NCI-H460 (cell line): Measurements from ENCODE around the gene COX7B2. TPM values are rescaled to one million over a fixed set of nuclear protein-coding genes. Genes with fewer than 3 reads are reported as not detected.

Experiments used
- DNase-seq: peaks from one replicate; pipeline ENCODE4 v3.0.0-alpha.2; 2016; ENCODE audit warnings: low read depth; ENCODE audit errors: extremely low read depth
- total RNA-seq: library from RNA; depleted of rRNA; stranded (reverse); fragments of >200 nt; shearing (Covaris generic); gene quantifications from 2 replicates; pipeline ENCODE4 v1.2.3, GENCODE V29; 2014; rRNA removed

The COX7B2 gene
- total RNA-seq, 1 experiment from 2014 or later, result not detected

DNA sequence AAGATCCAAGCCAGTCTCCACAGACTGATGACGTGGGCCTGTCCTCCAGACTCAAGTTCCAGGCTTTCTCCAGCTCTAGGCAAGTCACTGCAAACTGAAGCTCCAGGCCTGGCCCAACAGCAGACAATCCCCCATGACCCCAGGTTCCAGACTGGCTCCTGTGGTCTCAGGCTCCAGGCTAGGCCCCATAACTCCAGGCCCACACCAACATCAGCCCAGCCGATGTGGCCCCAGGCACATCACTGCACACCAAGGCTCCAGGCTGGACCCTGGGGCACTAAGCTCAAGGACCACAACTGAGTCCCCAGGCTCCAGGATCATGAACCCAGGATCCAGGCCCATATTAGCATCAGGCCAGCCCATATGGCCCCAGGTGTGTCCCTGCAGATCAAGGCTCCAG, 143.6 kb downstream of the COX7B2 start:
- no peak for DNase-seq

DNA sequence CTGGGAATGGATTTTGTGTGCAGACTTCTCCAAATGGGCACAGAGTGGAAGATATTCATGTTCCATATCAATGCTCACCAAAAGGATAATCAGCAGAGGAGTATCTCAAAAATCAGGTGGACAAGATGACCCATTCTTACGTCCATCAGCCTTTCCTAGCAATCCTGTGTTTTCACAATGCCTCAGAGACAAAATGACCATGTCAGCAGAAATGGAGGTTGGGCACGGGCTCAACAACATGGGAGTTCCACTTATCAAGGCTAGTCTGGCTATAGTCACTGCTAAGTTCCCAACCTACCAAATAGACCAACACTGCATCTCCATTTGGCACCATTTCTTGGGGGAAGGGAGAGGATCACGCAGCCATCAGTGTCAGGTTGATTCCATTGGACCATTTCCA, 179.0 kb downstream of the COX7B2 start:
- DNase-seq, result no peak

DNA sequence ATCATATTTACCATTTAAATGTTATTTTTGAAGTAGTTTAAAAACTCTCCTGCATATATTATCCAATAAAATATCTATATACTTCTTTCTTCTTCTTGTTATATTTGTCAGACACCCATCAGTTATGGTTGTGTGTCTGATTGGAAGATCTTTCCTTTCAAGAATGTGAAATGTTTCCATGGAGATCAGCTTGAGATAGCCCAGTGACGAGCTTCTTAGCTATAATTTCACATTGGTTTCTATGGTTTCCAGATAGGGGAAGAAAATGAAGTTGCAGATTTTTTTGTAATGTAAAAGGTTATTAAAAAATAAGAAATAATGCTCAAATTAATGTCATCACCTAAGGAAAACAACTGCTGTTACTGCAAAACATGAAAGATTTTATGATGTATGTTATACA, 189.0 kb downstream of the COX7B2 start:
- no peak for DNase-seq

DNA sequence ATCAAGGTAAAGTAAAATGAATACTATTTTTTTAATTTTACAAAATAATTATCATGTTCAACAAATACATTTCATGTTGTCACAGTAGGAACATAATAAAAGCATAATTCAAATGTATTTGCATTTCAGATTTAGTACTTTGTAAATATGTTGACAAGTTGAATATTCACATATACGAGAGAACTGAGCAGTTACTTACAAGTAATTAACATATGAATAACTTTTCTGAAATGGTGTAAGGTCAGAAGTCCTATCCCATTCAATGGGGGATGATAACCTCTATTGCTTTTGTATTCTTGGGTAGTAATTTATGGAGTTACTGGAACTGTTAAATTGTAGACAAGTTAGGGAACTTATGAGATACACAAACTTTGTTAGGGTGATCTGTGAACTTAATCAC, 191.1 kb downstream of the COX7B2 start:
- DNase-seq, result no peak

DNA sequence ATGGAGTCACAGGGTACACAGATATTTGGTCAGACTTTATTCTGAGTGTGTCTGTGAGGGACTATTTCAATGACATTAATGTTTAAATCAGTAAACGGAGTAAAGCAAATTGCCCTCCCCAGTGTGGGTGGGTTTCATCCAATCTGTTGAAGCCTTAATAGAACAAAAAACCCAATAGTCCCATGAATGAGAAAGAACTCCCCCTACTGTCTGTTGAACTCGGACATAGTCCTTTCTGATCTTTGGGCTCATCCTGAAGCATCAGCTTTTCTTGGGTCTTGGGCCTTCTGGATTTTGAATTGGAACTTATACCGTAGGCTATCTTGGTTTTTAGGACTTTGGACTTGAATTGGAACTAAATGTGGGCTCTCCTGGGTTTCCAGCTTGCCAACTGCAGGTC, 193.6 kb downstream of the COX7B2 start:
- DNase-seq, result no peak

DNA sequence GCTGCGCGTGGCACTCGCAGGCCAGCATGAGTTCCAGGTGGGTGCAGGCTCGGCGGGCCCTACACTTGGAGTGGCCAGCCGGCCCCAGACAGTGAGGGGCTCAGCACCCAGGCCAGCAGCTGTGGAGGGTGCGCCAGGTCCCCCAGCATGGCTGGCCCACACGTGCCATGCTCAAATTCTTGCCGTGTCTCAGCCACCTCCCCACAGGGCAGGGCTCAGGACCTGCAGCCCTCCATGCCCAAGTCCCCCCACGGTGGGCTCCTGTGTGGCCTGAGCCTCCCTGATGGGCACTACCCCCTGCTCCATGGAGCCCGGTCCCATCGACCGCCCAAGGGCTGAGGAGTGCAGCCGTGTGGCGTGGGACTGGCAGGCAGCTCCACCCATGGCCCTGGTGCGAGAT, 210.2 kb downstream of the COX7B2 start:
- no peak for DNase-seq

Other genes starting within 250 kb of the COX7B2 start
- not detected in 2 replicates for gene GABRA4, start 84.3 kb upstream of the COX7B2 start, total RNA-seq
- 0.43 TPM in 1 of 2 replicates, not detected in the other for gene GABRB1, start 122.3 kb upstream of the COX7B2 start, total RNA-seq